ENCODE measurements around the gene NFS1.

NFS1 gene

DNA sequence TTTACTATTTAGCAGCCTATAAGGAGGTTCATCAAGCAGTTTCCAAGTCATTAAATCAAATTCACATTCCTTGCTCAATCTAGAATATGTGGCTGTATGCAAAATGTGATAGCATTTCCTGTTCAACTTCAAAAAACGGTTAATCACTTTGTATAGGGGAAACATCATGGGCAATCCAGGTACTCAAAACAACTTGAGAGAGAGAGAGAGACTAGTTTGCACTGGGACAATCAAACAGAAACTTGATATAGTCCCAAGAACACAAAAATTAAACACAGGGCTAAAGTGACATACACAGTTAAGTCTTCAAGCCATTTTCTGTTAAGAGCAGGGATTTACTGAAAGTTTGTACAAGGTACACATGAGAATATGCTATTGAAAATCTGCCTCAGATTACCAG is 41.9 kb downstream of the NFS1 start:
- TF ChIP-seq EZH2 (IDR thresholded peaks at IDR 0.05; ENCODE audit: borderline replicate concordance, low read length) = no peak
- TF ChIP-seq, protein P1, sequence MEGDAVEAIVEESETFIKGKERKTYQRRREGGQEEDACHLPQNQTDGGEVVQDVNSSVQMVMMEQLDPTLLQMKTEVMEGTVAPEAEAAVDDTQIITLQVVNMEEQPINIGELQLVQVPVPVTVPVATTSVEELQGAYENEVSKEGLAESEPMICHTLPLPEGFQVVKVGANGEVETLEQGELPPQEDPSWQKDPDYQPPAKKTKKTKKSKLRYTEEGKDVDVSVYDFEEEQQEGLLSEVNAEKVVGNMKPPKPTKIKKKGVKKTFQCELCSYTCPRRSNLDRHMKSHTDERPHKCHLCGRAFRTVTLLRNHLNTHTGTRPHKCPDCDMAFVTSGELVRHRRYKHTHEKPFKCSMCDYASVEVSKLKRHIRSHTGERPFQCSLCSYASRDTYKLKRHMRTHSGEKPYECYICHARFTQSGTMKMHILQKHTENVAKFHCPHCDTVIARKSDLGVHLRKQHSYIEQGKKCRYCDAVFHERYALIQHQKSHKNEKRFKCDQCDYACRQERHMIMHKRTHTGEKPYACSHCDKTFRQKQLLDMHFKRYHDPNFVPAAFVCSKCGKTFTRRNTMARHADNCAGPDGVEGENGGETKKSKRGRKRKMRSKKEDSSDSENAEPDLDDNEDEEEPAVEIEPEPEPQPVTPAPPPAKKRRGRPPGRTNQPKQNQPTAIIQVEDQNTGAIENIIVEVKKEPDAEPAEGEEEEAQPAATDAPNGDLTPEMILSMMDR (IDR thresholded peaks at IDR 0.05; ENCODE audit: low read length) = no peak
- no peak overlapping the region for H3K4me2 ChIP-seq (ENCODE audit: low read length)
- H4K20me1 ChIP-seq (ENCODE audit: insufficient read depth, low read length) = no peaks in the 10 kb centered on the region; the same call in none of the 2 replicates
- no peak overlapping the region for H3K27ac ChIP-seq (ENCODE audit: low read depth, low read length, poor library complexity, severe bottlenecking)
- H3K4me3 ChIP-seq (ENCODE audit: low read depth, low read length, poor library complexity, severe bottlenecking) = no peak overlapping the region
- no peak overlapping the region for H2AFZ ChIP-seq (ENCODE audit: low read length)
- H3K9me3 ChIP-seq (ENCODE audit: low read length) = peaks cover 26% of the 10 kb centered on the region; the same call in 1 of the 2 replicates
- peaks cover 15% of the 10 kb centered on the region for H3K4me1 ChIP-seq (ENCODE audit: insufficient read depth, low read length, severe bottlenecking)
- no peaks in the 10 kb centered on the region for H3K27me3 ChIP-seq (ENCODE audit: insufficient read depth, low read length)
- H3F3A ChIP-seq (ENCODE audit: insufficient read depth, low read length) = no peaks in the 10 kb centered on the region
- no peak overlapping the region for H3K9ac ChIP-seq (ENCODE audit: low read length)
- peaks cover 100% of the 10 kb centered on the region for H3K79me2 ChIP-seq (ENCODE audit: insufficient read depth, low read length)
- peaks cover 95% of the 10 kb centered on the region for H3K36me3 ChIP-seq (ENCODE audit: insufficient read depth, low read length)
- H3K9me2 ChIP-seq (ENCODE audit: low read depth, low read length) = no peaks in the 10 kb centered on the region

DNA sequence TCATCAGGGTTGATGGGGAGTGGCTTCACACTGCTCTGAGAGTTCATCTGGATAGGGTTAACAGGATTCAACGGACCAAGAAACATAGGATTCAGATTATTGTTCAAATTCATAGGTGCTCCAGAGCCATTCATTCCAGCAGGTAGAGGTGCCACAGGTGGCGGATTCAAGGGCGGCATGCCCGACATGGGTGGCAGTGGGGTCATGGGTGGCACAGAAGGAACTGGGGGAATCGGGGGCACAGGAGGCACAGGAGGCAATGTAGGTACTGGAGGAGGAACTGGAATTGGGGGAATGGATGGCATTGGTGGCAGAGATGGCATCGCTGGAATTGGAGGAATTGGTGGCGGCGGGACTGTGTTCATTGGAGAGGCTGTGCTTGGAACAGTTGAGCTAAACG is 44.7 kb downstream of the NFS1 start:
- Histone ChIP-seq H4K20me1 (ENCODE audit: insufficient read depth, low read length) (no peaks in the 10 kb centered on the region), H3F3A (ENCODE audit: insufficient read depth, low read length) (no peaks in the 10 kb centered on the region), H3K27me3 (ENCODE audit: insufficient read depth, low read length) (no peaks in the 10 kb centered on the region), H3K27ac (ENCODE audit: low read depth, low read length, poor library complexity, severe bottlenecking) (no peak overlapping the region), H3K4me2 (ENCODE audit: low read length) (no peak overlapping the region), H3K9me2 (ENCODE audit: low read depth, low read length) (no peaks in the 10 kb centered on the region), H3K9me3 (ENCODE audit: low read length) (peaks cover 10% of the 10 kb centered on the region; the same call in 1 of the 2 replicates), H3K79me2 (ENCODE audit: insufficient read depth, low read length) (peaks cover 100% of the 10 kb centered on the region), H3K4me3 (ENCODE audit: low read depth, low read length, poor library complexity, severe bottlenecking) (no peak overlapping the region), H3K4me1 (ENCODE audit: insufficient read depth, low read length, severe bottlenecking) (no peaks in the 10 kb centered on the region), H3K9ac (ENCODE audit: low read length) (no peak overlapping the region), H2AFZ (ENCODE audit: low read length) (no peak overlapping the region), H3K36me3 (ENCODE audit: insufficient read depth, low read length) (peaks cover 96% of the 10 kb centered on the region)
- no peak for TF ChIP-seq EZH2 (IDR thresholded peaks at IDR 0.05; ENCODE audit: borderline replicate concordance, low read length)
- TF ChIP-seq, protein P1 (IDR thresholded peaks at IDR 0.05; ENCODE audit: low read length) = no peak

DNA sequence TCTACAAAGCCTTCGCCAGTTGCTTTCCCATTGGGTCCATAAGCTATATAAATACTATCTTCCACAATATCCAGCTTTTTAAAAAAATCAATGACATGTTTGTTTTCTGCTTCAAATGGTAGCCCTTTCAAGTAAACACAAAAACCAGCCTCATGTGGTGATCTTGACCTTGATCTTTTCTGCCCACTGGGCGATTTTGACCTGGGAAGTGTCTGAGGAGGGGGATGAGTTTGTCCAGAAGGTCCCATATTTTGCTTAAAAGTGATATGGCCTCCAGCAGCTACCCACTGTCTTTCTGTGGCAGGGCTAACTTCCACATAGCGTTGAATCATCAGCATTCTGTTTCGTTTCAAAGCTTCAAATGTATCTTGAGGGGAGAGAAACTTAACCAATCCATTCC is 45.3 kb downstream of the NFS1 start:
- no peaks in the 10 kb centered on the region for H4K20me1 ChIP-seq (ENCODE audit: insufficient read depth, low read length)
- H3K9ac ChIP-seq (ENCODE audit: low read length) = no peak overlapping the region
- H3K4me2 ChIP-seq (ENCODE audit: low read length) = no peak overlapping the region
- no peaks in the 10 kb centered on the region for H3K27me3 ChIP-seq (ENCODE audit: insufficient read depth, low read length)
- H3K36me3 ChIP-seq (ENCODE audit: insufficient read depth, low read length) = peaks cover 97% of the 10 kb centered on the region
- H3K79me2 ChIP-seq (ENCODE audit: insufficient read depth, low read length) = peaks cover 100% of the 10 kb centered on the region
- H3K9me3 ChIP-seq (ENCODE audit: low read length) = peaks cover 5% of the 10 kb centered on the region; the same call in 1 of the 2 replicates
- no peak for TF ChIP-seq EZH2 (IDR thresholded peaks at IDR 0.05; ENCODE audit: borderline replicate concordance, low read length)
- TF ChIP-seq, protein P1 (IDR thresholded peaks at IDR 0.05; ENCODE audit: low read length) = no peak
- H3K9me2 ChIP-seq (ENCODE audit: low read depth, low read length) = no peaks in the 10 kb centered on the region
- H3K27ac ChIP-seq (ENCODE audit: low read depth, low read length, poor library complexity, severe bottlenecking) = no peak overlapping the region
- no peak overlapping the region for H2AFZ ChIP-seq (ENCODE audit: low read length)
- no peak overlapping the region for H3K4me3 ChIP-seq (ENCODE audit: low read depth, low read length, poor library complexity, severe bottlenecking)
- H3F3A ChIP-seq (ENCODE audit: insufficient read depth, low read length) = no peaks in the 10 kb centered on the region
- no peaks in the 10 kb centered on the region for H3K4me1 ChIP-seq (ENCODE audit: insufficient read depth, low read length, severe bottlenecking)
